Measurements from ENCODE around the gene ARHGEF16. TPM values are rescaled to one million over a fixed set of nuclear protein-coding genes. Genes with fewer than 3 reads are reported as not detected.

ARHGEF16 gene
- total and polyA plus RNA-seq, 9 donors: 0.13 to 8.4 (median 1.7) TPM

DNA sequence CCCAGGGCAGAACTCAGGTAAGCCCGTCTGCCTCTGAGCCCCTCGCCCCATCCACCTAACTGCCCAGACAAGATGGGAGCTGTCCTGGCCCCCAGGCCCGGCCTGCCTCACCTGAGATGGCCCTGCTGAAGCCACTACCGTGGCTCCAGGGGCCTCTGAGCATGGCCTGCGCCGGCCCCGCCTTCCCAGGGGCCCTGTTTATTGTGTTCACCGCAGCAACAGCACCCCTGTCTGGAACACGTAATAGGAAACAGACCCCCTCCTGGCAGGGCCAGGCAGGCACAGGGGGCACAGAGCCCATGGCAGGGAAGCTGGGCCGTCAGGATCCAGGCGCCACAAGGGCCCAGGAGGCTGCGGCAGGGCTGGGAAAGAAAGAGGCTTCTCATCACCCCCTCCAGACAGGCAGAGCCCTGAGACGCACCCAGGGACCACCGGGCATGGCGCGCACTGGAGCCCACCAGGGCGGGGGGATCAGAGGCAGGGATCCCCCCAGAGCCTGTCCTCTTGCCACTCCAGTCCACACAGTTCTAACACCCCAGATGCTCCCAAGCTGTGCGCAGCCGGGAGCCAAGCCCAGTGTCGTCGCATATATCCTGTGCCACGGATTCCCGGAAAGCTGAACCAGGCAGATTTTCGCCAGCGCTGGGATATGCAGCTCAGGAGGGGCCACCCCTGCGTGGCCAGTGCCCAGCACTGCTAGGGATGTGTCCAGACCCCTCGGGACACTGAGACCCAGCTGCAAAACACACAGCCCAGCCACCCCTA, 62.6 kb downstream of the ARHGEF16 start:
- Histone ChIP-seq H3K4me3 (no peak overlapping the region), H3K4me1 (ENCODE audit: insufficient read depth) (no peaks in the 10 kb centered on the region), H3K36me3 (no peaks in the 10 kb centered on the region), H3K27ac (no peak overlapping the region), H3K9me3 (no peaks in the 10 kb centered on the region), H3K27me3 (no peaks in the 10 kb centered on the region)
- TF ChIP-seq CTCF (IDR thresholded peaks at IDR 0.05) (no peak), POLR2A (IDR thresholded peaks at IDR 0.05) (no peak), EP300 (IDR thresholded peaks at IDR 0.05) (no peak)
- no peak for DNase-seq
- 88 to 95% (median 93%) methylated on average over 16 to 27 of the region's 27 CpGs for WGBS, 3 donors
- intact Hi-C loops (cut with DNase I): no loop called here

DNA sequence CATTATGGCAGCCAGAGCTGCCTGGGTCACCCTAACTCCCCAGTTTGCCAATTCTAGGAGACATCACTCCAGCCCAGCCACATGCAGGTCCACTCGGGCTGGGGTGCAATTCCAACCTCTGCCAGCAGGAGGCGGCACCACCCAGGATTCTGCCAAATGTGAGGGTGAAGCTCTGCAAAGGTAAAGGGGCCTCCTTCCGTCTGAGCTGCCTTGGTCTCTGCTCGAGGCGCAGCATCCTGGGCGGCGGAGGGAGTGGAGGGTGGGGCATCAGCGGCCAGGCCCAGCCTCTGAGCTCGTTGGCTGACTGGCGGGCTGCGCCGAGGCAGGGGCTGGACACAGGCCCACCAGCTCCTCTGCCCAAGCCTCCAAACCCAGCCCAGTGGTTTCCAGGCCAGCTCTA, 63.8 kb downstream of the ARHGEF16 start:
- no peak overlapping the region for H3K27ac ChIP-seq
- no peak overlapping the region for H3K4me3 ChIP-seq
- intact Hi-C loops (cut with DNase I): no loop called here
- H3K36me3 ChIP-seq: no peaks in the 10 kb centered on the region
- DNase-seq: no peak
- no peaks in the 10 kb centered on the region for H3K4me1 ChIP-seq (ENCODE audit: insufficient read depth)
- no peaks in the 10 kb centered on the region for H3K27me3 ChIP-seq
- TF ChIP-seq CTCF (IDR thresholded peaks at IDR 0.05) (peak in 1 of 3 donors; percentile 29), POLR2A (IDR thresholded peaks at IDR 0.05) (no peak)
- 87 to 90% (median 89%) methylated on average over 12 of the region's 12 CpGs for WGBS, 3 donors
- H3K9me3 ChIP-seq: no peaks in the 10 kb centered on the region

- DNase-seq: no peak
- TF ChIP-seq POLR2A (IDR thresholded peaks at IDR 0.05): no peak
- TF ChIP-seq EP300 (IDR thresholded peaks at IDR 0.05): no peak
- Histone ChIP-seq H3K4me3 (no peak overlapping the region), H3K27me3 (no peaks in the 10 kb centered on the region), H3K27ac (no peak overlapping the region), H3K9me3 (no peaks in the 10 kb centered on the region), H3K4me1 (ENCODE audit: insufficient read depth) (no peaks in the 10 kb centered on the region), H3K36me3 (no peaks in the 10 kb centered on the region)
- intact Hi-C loops (cut with DNase I): no loop called here
- 94 to 95% (median 94%) methylated on average over 6 to 8 of the region's 8 CpGs for WGBS, 3 donors
These were observed 64.3 kb downstream of the ARHGEF16 start for GRCh38 chr1:3518756-3519155.

DNA sequence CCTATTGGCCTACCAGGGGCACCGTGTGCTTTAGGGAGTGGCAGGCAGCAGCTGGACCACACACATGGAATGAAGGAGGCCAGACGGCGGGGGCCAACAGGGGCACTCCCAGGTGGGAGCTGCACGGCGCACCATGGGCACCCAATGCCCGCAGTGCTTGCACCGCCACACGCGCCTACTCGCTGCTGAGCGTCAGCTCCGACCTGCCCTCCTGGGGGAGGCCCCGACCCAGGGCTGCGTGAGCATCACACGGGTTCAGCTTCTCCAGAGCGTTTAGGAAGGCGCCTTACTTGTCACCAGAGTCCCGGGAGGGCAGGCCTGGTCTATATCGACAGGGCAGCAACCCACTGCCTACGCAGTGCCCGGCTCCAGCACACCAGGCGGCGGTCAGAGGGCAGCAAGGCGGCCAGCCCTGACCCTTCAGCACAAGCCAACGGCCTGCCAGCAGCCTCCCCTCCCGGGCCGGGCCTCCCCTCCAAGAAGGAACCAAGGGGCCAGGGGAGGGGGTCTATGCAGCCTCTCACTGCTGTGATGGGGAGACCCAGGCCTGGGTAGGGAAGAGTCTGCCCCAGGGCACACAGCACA, 64.9 kb downstream of the ARHGEF16 start:
- H3K4me1 ChIP-seq (ENCODE audit: insufficient read depth): no peaks in the 10 kb centered on the region
- no peak overlapping the region for H3K27ac ChIP-seq
- no peaks in the 10 kb centered on the region for H3K27me3 ChIP-seq
- H3K36me3 ChIP-seq: no peaks in the 10 kb centered on the region
- intact Hi-C loops (cut with DNase I): no loop called here
- H3K4me3 ChIP-seq: no peak overlapping the region
- WGBS, 3 donors: 91 to 93% (median 92%) methylated on average over 27 of the region's 27 CpGs
- TF ChIP-seq POLR2A (IDR thresholded peaks at IDR 0.05) (no peak), EP300 (IDR thresholded peaks at IDR 0.05) (no peak), CTCF (IDR thresholded peaks at IDR 0.05) (no peak)
- DNase-seq: no peak
- H3K9me3 ChIP-seq: no peaks in the 10 kb centered on the region
